Nephron (organoid): ENCODE data around the gene PTHLH.

Source experiments
- H3K27ac Mint-ChIP-seq, 3 experiments: 2 replicates each; pipeline ENCODE4 v1.8.0; 2020; ENCODE audit warnings: mixed read lengths in 3 of 3, mild to moderate bottlenecking in 2 of 3, moderate library complexity in 1 of 3
- H3K27me3 Mint-ChIP-seq: 2 replicates; pipeline ENCODE4 v1.8.0; 2021; ENCODE audit warnings: low read depth, mild to moderate bottlenecking, moderate library complexity, mixed read lengths
- H3K36me3 Mint-ChIP-seq: 2 replicates; pipeline ENCODE4 v1.8.0; 2020; ENCODE audit warnings: low read depth, mixed read lengths
- H3K4me1 Mint-ChIP-seq: 2 replicates; pipeline ENCODE4 v1.8.0; 2020; ENCODE audit warnings: mixed read lengths
- H3K4me3 Mint-ChIP-seq, 3 experiments: 2 replicates each; pipeline ENCODE4 v1.8.0; 2020; ENCODE audit warnings: mild to moderate bottlenecking in 3 of 3, mixed read lengths in 3 of 3, moderate library complexity in 2 of 3
- H3K9me3 Mint-ChIP-seq: 2 replicates; pipeline ENCODE4 v1.8.0; 2020; ENCODE audit warnings: mixed read lengths
- CTCF ChIP-seq, 3 experiments: fragments of 200-600 bp; sonication (generic); IDR thresholded peaks; one replicate each; pipeline ENCODE4 v1.5.0; 2021; ENCODE audit warnings: antibody characterized with exemption in 3 of 3; ENCODE audit not compliant: unreplicated experiment in 3 of 3

Gene PTHLH

GRCh38 chr12:27973487-27973890 is 956 bp upstream of the PTHLH start:
- Mint-ChIP-seq H3K9me3 (peaks cover 3% of the 10 kb centered on the region), H3K4me1 (peaks cover 38% of the 10 kb centered on the region), H3K27ac (no peak overlapping the region)

GRCh38 chr12:27971606-27972005 is 927 bp downstream of the PTHLH start:
- Mint-ChIP-seq H3K4me3 (peak overlapping the region; percentile 82 to 93 (median 91)), H3K36me3 (no peaks in the 10 kb centered on the region), H3K4me1 (peaks cover 51% of the 10 kb centered on the region), H3K9me3 (no peaks in the 10 kb centered on the region), H3K27ac (no peak overlapping the region), H3K27me3 (peaks cover 97% of the 10 kb centered on the region)
- TF ChIP-seq CTCF (IDR thresholded peaks at IDR 0.05; ENCODE audit: unreplicated experiment in 3 of 3), result no peak

More at GRCh38 chr12:27973487-27973890, 956 bp upstream of the PTHLH start:
- peaks cover 97% of the 10 kb centered on the region for H3K27me3 Mint-ChIP-seq
- H3K36me3 Mint-ChIP-seq, result no peaks in the 10 kb centered on the region
- no peak for TF ChIP-seq CTCF (IDR thresholded peaks at IDR 0.05; ENCODE audit: unreplicated experiment in 3 of 3)
- H3K4me3 Mint-ChIP-seq, result peak overlapping the region in 2 of 3 experiments; percentile 10 to 33

- no peaks in the 10 kb centered on the region for H3K36me3 Mint-ChIP-seq
- H3K27me3 Mint-ChIP-seq, result peaks cover 96% of the 10 kb centered on the region
- peak overlapping the region; percentile 34 to 81 (median 42) for H3K27ac Mint-ChIP-seq
- peaks cover 51% of the 10 kb centered on the region for H3K4me1 Mint-ChIP-seq
- no peak for TF ChIP-seq CTCF (IDR thresholded peaks at IDR 0.05; ENCODE audit: unreplicated experiment in 3 of 3)
- no peaks in the 10 kb centered on the region for H3K9me3 Mint-ChIP-seq
- peak overlapping the region; percentile 82 to 93 (median 91) for H3K4me3 Mint-ChIP-seq
These were observed 1.4 kb downstream of the PTHLH start for GRCh38 chr12:27971121-27971489.

GRCh38 chr12:27970401-27971120 is 2.0 kb downstream of the PTHLH start:
- no peaks in the 10 kb centered on the region for H3K36me3 Mint-ChIP-seq
- peak overlapping the region; percentile 82 to 93 (median 91) for H3K4me3 Mint-ChIP-seq
- TF ChIP-seq CTCF (IDR thresholded peaks at IDR 0.05; ENCODE audit: unreplicated experiment in 3 of 3), result no peak
- peaks cover 95% of the 10 kb centered on the region for H3K27me3 Mint-ChIP-seq
- no peaks in the 10 kb centered on the region for H3K9me3 Mint-ChIP-seq
- H3K27ac Mint-ChIP-seq, result peak overlapping the region; percentile 34 to 81 (median 42)
- peaks cover 45% of the 10 kb centered on the region for H3K4me1 Mint-ChIP-seq

- H3K4me1 Mint-ChIP-seq, result peaks cover 43% of the 10 kb centered on the region
- peak overlapping the region; percentile 84 to 90 (median 88) for H3K4me3 Mint-ChIP-seq
These were observed 2.7 kb downstream of the PTHLH start for GRCh38 chr12:27969624-27970400.

More at GRCh38 chr12:27969624-27970400, 2.7 kb downstream of the PTHLH start:
- Mint-ChIP-seq H3K36me3 (no peaks in the 10 kb centered on the region), H3K9me3 (no peaks in the 10 kb centered on the region), H3K27me3 (peaks cover 95% of the 10 kb centered on the region), H3K27ac (peak overlapping the region; percentile 6 to 60 (median 6))
- TF ChIP-seq CTCF (IDR thresholded peaks at IDR 0.05; ENCODE audit: unreplicated experiment in 3 of 3), result no peak
